Activated CD4-positive, alpha-beta memory T cell treated with anti-CD3 and anti-CD28 coated beads for 36 hours (primary cell): ENCODE measurements around the gene ESM1. TPM values are rescaled to one million over a fixed set of nuclear protein-coding genes. Genes with fewer than 3 reads are reported as not detected.
A peak's percentile ranks its signal among the peaks of the same experiment; 100 is the strongest.

Experiments used
- CTCF ChIA-PET: fragments of 350-600 bp; sonication (Branson Sonifier 250); formaldehyde crosslinking; loops from one replicate; lab custom pipeline; 2021; ENCODE audit warnings: antibody characterized with exemption, inconsistent platforms; lab: Charles Lee
- POLR2A ChIA-PET: fragments of 350-600 bp; sonication (Branson Sonifier 250); formaldehyde crosslinking; loops from one replicate; lab custom pipeline; 2021; ENCODE audit warnings: antibody characterized with exemption; lab: Charles Lee
- DNase-seq: peaks from one replicate; pipeline ENCODE4 v3.0.0-alpha.2; 2020
- H3K27ac Mint-ChIP-seq: one replicate; pipeline ENCODE4 v1.8.0; 2021; ENCODE audit warnings: mixed read lengths
- H3K27me3 Mint-ChIP-seq: one replicate; pipeline ENCODE4 v1.8.0; 2021; ENCODE audit warnings: mixed read lengths
- H3K36me3 Mint-ChIP-seq: one replicate; pipeline ENCODE4 v1.8.0; 2021; ENCODE audit warnings: mixed read lengths
- H3K4me1 Mint-ChIP-seq: one replicate; pipeline ENCODE4 v1.8.0; 2021; ENCODE audit warnings: low read depth, mixed read lengths
- H3K4me3 Mint-ChIP-seq: one replicate; pipeline ENCODE4 v1.8.0; 2021; ENCODE audit warnings: mild to moderate bottlenecking, mixed read lengths
- H3K9me3 Mint-ChIP-seq: one replicate; pipeline ENCODE4 v1.8.0; 2021; ENCODE audit warnings: mixed read lengths
- intact Hi-C: fragments of 100-400 bp; cut with micrococcal nuclease; formaldehyde crosslinking; loops from one replicate; pipeline ENCODE4 v1.15.1; 2023
- total RNA-seq, 2 experiments: library from RNA; stranded (reverse); gene quantifications; one replicate each; pipeline ENCODE4 v1.2.3, GENCODE V29; 2021

Gene ESM1
- total RNA-seq, 2 experiments from 2014 or later = 0.45 to 0.56 TPM

DNA sequence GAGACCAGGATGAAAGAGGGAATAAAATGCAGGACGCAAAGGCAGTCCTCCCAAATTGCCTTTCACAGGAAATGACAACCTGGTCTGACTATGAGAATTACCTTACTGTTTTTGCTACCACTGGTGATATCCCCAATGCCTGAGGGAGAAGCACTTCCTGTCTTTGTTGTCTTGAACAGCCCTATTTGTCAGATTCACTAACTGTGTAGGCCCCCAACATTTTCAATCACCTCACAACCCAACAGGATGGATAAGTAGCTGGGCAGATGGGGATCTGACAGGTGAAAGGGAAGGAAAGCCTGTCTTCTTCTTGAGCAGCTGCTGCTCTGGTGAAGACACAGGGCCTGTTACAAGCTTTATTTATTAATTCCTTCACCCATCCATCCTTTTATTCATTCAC, 9.7 kb downstream of the ESM1 start:
- POLR2A ChIA-PET = no interaction called here
- no peak for DNase-seq
- H3K27me3 Mint-ChIP-seq = no peaks in the 10 kb centered on the region
- no peaks in the 10 kb centered on the region for H3K9me3 Mint-ChIP-seq
- H3K4me1 Mint-ChIP-seq = peaks cover 5% of the 10 kb centered on the region
- CTCF ChIA-PET = no interaction called here
- H3K27ac Mint-ChIP-seq = no peak overlapping the region
- H3K36me3 Mint-ChIP-seq = no peaks in the 10 kb centered on the region
- H3K4me3 Mint-ChIP-seq = no peak overlapping the region
- intact Hi-C loops = no loop called here

DNA sequence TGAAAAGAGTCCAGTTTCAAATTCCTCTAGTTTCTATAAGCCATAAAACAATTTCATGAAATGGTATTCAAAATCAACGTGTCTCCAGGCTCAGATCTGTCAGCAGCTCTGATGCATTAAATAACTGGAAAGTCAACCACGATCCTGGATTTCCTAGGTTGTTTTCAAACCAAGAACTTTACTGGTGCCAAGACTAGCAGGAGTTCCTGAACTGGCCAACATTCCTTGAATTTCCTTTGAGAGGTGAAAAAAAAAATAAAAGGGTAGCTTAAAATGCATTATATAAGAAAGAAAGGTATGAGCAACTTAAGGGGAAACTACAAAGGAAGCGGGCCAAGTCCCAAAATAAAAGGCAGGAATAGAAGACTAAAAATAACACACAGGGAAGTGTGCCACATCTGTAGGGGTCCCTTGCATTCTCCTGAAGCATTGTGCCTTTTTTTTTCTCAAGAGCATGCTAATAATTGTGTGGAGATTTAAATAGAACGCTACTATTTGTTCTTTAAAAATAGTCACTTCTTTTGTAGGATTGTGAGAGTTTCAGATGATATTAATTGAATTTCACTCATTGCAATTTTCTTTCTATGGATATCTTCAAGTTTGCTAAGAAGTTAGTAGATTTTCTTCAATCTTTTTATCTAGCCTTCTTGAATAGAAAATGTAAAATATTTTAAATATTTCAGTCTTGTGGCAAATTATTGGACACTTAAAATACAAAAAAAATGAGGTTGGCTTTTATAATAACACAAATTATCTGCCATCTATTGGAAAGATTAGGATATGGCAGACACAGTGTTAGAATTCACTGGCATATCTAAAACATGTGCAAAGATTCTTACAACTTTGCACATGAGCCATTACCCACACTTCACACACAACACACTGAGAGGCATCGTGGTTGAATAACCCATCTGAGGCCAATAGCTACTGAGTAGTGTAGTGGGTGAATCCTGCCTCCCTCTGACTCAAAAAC, 15.3 kb downstream of the ESM1 start:
- Mint-ChIP-seq H3K4me3 (no peak overlapping the region), H3K27ac (no peak overlapping the region), H3K9me3 (no peaks in the 10 kb centered on the region), H3K27me3 (no peaks in the 10 kb centered on the region), H3K4me1 (no peaks in the 10 kb centered on the region), H3K36me3 (no peaks in the 10 kb centered on the region)
- no peak for DNase-seq
- intact Hi-C loops = no loop called here
- POLR2A ChIA-PET = no interaction called here
- CTCF ChIA-PET = interaction anchor here (0.8 to 3.9 kb wide), 4 partner anchors 11 to 64 kb away, joined by 3 to 17 read pairs (median 6); no protein-coding TSS in a partner anchor

GRCh38 chr5:54969242-54969641, 16.2 kb downstream of the ESM1 start:
- ChIA-PET POLR2A (no interaction called here), CTCF (interaction anchor here (1.2 to 3.9 kb wide), 3 partner anchors 25 to 177 kb away, joined by 4 to 17 read pairs (median 8); no protein-coding TSS in a partner anchor)
- no peak overlapping the region for H3K4me3 Mint-ChIP-seq
- intact Hi-C loops = no loop called here
- H3K36me3 Mint-ChIP-seq = no peaks in the 10 kb centered on the region
- no peak overlapping the region for H3K27ac Mint-ChIP-seq
- no peaks in the 10 kb centered on the region for H3K27me3 Mint-ChIP-seq
- no peaks in the 10 kb centered on the region for H3K9me3 Mint-ChIP-seq
- no peak for DNase-seq
- H3K4me1 Mint-ChIP-seq = no peaks in the 10 kb centered on the region

- H3K36me3 Mint-ChIP-seq = no peaks in the 10 kb centered on the region
- H3K4me1 Mint-ChIP-seq = no peaks in the 10 kb centered on the region
- ChIA-PET POLR2A (no interaction called here), CTCF (interaction anchor here (4.2 kb wide), 1 partner anchor 22 kb away, joined by 24 read pairs; no protein-coding TSS in a partner anchor)
- no peak overlapping the region for H3K4me3 Mint-ChIP-seq
- H3K27ac Mint-ChIP-seq = no peak overlapping the region
- intact Hi-C loops = no loop called here
- H3K9me3 Mint-ChIP-seq = no peaks in the 10 kb centered on the region
- DNase-seq = no peak
- no peaks in the 10 kb centered on the region for H3K27me3 Mint-ChIP-seq
Observed at GRCh38 chr5:54965806-54966205, 19.6 kb downstream of the ESM1 start.

DNA sequence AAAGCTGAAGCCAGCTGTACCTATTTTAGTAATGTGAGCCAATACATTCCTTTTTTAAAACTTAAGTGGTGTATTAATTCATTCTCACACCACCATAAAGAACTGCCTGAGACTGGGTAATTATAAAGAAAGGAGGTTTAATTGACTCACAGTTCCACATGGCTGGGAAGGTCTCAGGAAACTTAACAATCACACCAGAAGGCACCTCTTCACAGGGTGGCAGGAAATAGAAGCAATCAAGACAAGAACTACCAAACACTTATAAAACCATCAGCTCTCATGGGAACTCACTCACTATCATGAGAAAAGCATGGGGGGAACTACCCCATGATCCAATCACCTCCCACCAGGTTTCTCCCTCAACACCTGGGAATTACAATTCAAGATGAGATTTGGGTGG, 21.0 kb downstream of the ESM1 start:
- H3K4me1 Mint-ChIP-seq = no peaks in the 10 kb centered on the region
- POLR2A ChIA-PET = no interaction called here
- no peak overlapping the region for H3K27ac Mint-ChIP-seq
- no peaks in the 10 kb centered on the region for H3K9me3 Mint-ChIP-seq
- intact Hi-C loops = no loop called here
- peaks cover 2% of the 10 kb centered on the region for H3K27me3 Mint-ChIP-seq
- DNase-seq = no peak
- no peak overlapping the region for H3K4me3 Mint-ChIP-seq
- CTCF ChIA-PET = interaction anchor here (4.2 kb wide), 1 partner anchor 20 kb away, joined by 24 read pairs; no protein-coding TSS in a partner anchor
- no peaks in the 10 kb centered on the region for H3K36me3 Mint-ChIP-seq

DNA sequence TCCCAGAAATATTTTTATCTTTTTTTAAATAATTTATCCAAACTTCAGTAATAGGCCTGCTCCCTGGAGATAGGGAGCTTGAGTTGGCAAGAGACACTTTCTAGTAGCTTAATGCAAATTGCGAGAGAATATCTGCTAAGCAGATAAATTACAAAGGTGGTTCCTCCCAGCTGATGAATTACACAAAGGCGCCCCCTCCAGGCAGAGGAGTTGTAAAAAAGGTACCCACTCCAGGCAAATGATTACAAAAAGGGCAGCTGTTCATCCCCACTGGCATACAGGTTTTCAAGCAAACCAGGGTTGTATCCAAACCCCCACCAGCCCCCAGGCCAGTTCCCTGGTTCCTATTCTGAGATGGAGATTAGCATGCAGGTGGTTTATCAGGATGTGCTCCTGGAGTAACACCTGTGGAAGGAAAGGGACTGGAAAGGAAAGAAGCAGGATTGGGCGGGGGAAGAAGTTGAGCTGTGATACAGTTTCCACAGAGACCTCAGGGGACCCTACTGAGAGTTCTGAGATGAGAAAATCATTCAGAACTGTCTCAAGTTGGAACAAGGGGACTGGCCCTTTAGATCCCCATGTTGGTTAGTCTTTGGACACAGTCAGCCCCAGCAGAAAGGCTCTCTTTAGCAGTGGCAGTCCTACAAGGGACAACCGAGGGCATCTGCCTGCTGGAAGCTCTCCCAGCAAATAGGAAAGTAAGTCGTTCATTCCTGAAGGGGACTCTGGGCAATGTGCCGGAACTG, 25.5 kb downstream of the ESM1 start:
- CTCF ChIA-PET = interaction anchor here (0.6 to 5.0 kb wide), 13 partner anchors 9 to 181 kb away, joined by 3 to 38 read pairs (median 3); no protein-coding TSS in a partner anchor
- peaks cover 2% of the 10 kb centered on the region for H3K27me3 Mint-ChIP-seq
- DNase-seq = peak; percentile 60
- H3K27ac Mint-ChIP-seq = no peak overlapping the region
- H3K36me3 Mint-ChIP-seq = no peaks in the 10 kb centered on the region
- POLR2A ChIA-PET = interaction anchor here (0.7 kb wide), 1 partner anchor 202 kb away, joined by 3 read pairs; no protein-coding TSS in a partner anchor
- H3K4me3 Mint-ChIP-seq = no peak overlapping the region
- H3K9me3 Mint-ChIP-seq = no peaks in the 10 kb centered on the region
- H3K4me1 Mint-ChIP-seq = peaks cover 6% of the 10 kb centered on the region
- intact Hi-C loops = loop anchor here (5.0 kb wide), 1 partner anchor 58 kb away; no protein-coding TSS in a partner anchor

GRCh38 chr5:54956922-54957321, 28.5 kb downstream of the ESM1 start:
- ChIA-PET POLR2A (no interaction called here), CTCF (interaction anchor here (1.4 to 3.8 kb wide), 3 partner anchors 13 to 190 kb away, joined by 4 to 26 read pairs (median 6); no protein-coding TSS in a partner anchor)
- Mint-ChIP-seq H3K27me3 (peaks cover 2% of the 10 kb centered on the region), H3K27ac (no peak overlapping the region), H3K4me3 (no peak overlapping the region), H3K4me1 (peaks cover 6% of the 10 kb centered on the region), H3K36me3 (no peaks in the 10 kb centered on the region), H3K9me3 (peaks cover 3% of the 10 kb centered on the region)
- DNase-seq = no peak
- intact Hi-C loops = loop anchor here (5.0 kb wide), 1 partner anchor 55 kb away; no protein-coding TSS in a partner anchor

DNA sequence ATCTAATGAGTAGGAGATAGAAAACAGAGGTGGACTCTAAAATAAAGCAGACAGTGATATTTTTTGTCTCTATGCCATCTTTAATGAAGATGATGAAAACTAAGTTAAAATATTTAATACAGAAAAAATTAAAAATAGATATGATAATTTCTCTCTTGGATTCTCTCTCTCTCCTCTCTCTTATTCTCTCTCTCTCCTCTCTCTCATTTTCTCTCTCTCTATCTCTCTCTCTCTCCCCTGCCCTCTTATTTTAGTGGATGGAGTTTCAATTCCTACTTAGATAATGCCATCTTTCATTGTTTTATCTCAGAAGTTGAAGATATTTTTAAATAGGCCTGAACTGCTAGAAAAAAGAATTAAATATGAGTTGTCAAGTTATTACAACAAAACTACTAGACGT, 38.2 kb downstream of the ESM1 start:
- H3K4me3 Mint-ChIP-seq = no peak overlapping the region
- H3K27ac Mint-ChIP-seq = no peak overlapping the region
- ChIA-PET CTCF (interaction anchor here (0.9 kb wide), 1 partner anchor 213 kb away, joined by 3 read pairs; the partner anchor contains the start of gene GPX8), POLR2A (no interaction called here)
- H3K9me3 Mint-ChIP-seq = peaks cover 5% of the 10 kb centered on the region
- intact Hi-C loops = no loop called here
- H3K36me3 Mint-ChIP-seq = no peaks in the 10 kb centered on the region
- no peak for DNase-seq
- H3K27me3 Mint-ChIP-seq = no peaks in the 10 kb centered on the region
- no peaks in the 10 kb centered on the region for H3K4me1 Mint-ChIP-seq

- no peaks in the 10 kb centered on the region for H3K36me3 Mint-ChIP-seq
- ChIA-PET POLR2A (no interaction called here), CTCF (interaction anchor here (1.0 to 4.5 kb wide), 3 partner anchors 15 to 200 kb away, joined by 3 to 98 read pairs (median 38); no protein-coding TSS in a partner anchor)
- H3K27ac Mint-ChIP-seq = no peak overlapping the region
- intact Hi-C loops = no loop called here
- peaks cover 5% of the 10 kb centered on the region for H3K9me3 Mint-ChIP-seq
- no peaks in the 10 kb centered on the region for H3K4me1 Mint-ChIP-seq
- no peak for DNase-seq
- no peaks in the 10 kb centered on the region for H3K27me3 Mint-ChIP-seq
- H3K4me3 Mint-ChIP-seq = no peak overlapping the region
Observed at GRCh38 chr5:54946306-54946819, 39.0 kb downstream of the ESM1 start.

DNA sequence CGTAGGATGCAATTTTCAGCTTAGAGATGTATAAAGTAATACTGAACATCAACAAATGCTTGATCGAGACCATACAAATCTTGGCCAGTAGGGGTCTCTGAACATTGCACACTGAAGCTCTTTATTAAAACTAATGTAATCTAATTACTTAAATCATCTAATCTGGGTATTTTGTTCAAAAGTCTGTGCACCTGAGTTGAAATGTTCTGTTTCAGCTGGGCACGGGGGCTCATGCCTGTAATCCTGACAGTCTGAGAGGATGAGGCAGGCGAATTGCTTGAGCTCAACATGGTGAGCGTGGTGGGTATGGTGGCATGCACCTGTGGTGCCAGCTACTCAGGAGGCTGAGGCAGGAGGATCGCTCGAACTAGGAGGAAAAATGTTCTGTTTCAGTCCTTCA, 41.0 kb downstream of the ESM1 start:
- POLR2A ChIA-PET = interaction anchor here (1.3 kb wide), 1 partner anchor 14 kb away, joined by 3 read pairs; no protein-coding TSS in a partner anchor
- no peaks in the 10 kb centered on the region for H3K36me3 Mint-ChIP-seq
- H3K27ac Mint-ChIP-seq = no peak overlapping the region
- intact Hi-C loops = loop anchor here (1.0 kb wide), 2 partner anchors 38 to 202 kb away; no protein-coding TSS in a partner anchor
- H3K27me3 Mint-ChIP-seq = no peaks in the 10 kb centered on the region
- peaks cover 5% of the 10 kb centered on the region for H3K9me3 Mint-ChIP-seq
- no peaks in the 10 kb centered on the region for H3K4me1 Mint-ChIP-seq
- CTCF ChIA-PET = interaction anchor here (0.7 to 4.5 kb wide), 62 partner anchors 9 to 428 kb away, joined by 3 to 98 read pairs (median 6); partner anchors contain the start of genes ESM1 and GPX8
- peak; percentile 15 for DNase-seq
- H3K4me3 Mint-ChIP-seq = no peak overlapping the region

GRCh38 chr5:54942064-54942778, 43.2 kb downstream of the ESM1 start:
- intact Hi-C loops = no loop called here
- H3K4me1 Mint-ChIP-seq = no peaks in the 10 kb centered on the region
- CTCF ChIA-PET = interaction anchor here (1.1 to 4.5 kb wide), 11 partner anchors 11 to 218 kb away, joined by 3 to 98 read pairs (median 26); partner anchors contain the start of gene GPX8

More at GRCh38 chr5:54942064-54942778, 43.2 kb downstream of the ESM1 start:
- Mint-ChIP-seq H3K27me3 (no peaks in the 10 kb centered on the region), H3K4me3 (no peak overlapping the region), H3K9me3 (no peaks in the 10 kb centered on the region), H3K27ac (no peak overlapping the region), H3K36me3 (no peaks in the 10 kb centered on the region)
- no peak for DNase-seq
- POLR2A ChIA-PET = no interaction called here
